Parathyroid adenoma (tissue), 2 donors: ENCODE results near the gene SKIC8.

Source experiments
- H2AFZ ChIP-seq: fragments of 300-600 bp; sonication (generic); one replicate; pipeline ENCODE4 v1.7.0; 2017; ENCODE audit warnings: antibody characterized with exemption, mild to moderate bottlenecking
- H3K27ac ChIP-seq: fragments of 300-600 bp; sonication (generic); one replicate; pipeline ENCODE4 v1.7.0; 2017
- H3K27me3 ChIP-seq: fragments of 300-600 bp; sonication (generic); one replicate; pipeline ENCODE4 v1.7.0; 2017; ENCODE audit warnings: low read length; ENCODE audit not compliant: control insufficient read depth, insufficient read depth
- H3K36me3 ChIP-seq: fragments of 300-600 bp; sonication (generic); one replicate; pipeline ENCODE4 v1.7.0; 2017; ENCODE audit warnings: low read length; ENCODE audit not compliant: control insufficient read depth, insufficient read depth
- H3K4me1 ChIP-seq: fragments of 300-600 bp; sonication (generic); one replicate; pipeline ENCODE4 v1.7.0; 2017; ENCODE audit warnings: control low read depth
- H3K4me2 ChIP-seq: fragments of 300-600 bp; sonication (generic); one replicate; pipeline ENCODE4 v1.7.0; 2017; ENCODE audit warnings: low read length
- H3K4me3 ChIP-seq: fragments of 300-600 bp; sonication (generic); one replicate; pipeline ENCODE4 v1.7.0; 2017; ENCODE audit warnings: low read depth, low read length
- H3K79me2 ChIP-seq: fragments of 300-600 bp; sonication (generic); one replicate; pipeline ENCODE4 v1.7.0; 2017; ENCODE audit warnings: control low read depth
- H3K9ac ChIP-seq: fragments of 300-600 bp; sonication (generic); one replicate; pipeline ENCODE4 v1.7.0; 2017; ENCODE audit warnings: mild to moderate bottlenecking
- H3K9me3 ChIP-seq: fragments of 300-600 bp; sonication (generic); one replicate; pipeline ENCODE4 v1.7.0; 2017; ENCODE audit warnings: low read length; ENCODE audit not compliant: control insufficient read depth
- TF ChIP-seq, protein P1 (sequence below): fragments of 300-600 bp; sonication (generic); IDR thresholded peaks from one replicate; pipeline ENCODE4 v1.7.0; 2017; ENCODE audit warnings: antibody characterized with exemption, mild to moderate bottlenecking
- donor health status: primary hyperparathyroidism.

The SKIC8 gene

DNA sequence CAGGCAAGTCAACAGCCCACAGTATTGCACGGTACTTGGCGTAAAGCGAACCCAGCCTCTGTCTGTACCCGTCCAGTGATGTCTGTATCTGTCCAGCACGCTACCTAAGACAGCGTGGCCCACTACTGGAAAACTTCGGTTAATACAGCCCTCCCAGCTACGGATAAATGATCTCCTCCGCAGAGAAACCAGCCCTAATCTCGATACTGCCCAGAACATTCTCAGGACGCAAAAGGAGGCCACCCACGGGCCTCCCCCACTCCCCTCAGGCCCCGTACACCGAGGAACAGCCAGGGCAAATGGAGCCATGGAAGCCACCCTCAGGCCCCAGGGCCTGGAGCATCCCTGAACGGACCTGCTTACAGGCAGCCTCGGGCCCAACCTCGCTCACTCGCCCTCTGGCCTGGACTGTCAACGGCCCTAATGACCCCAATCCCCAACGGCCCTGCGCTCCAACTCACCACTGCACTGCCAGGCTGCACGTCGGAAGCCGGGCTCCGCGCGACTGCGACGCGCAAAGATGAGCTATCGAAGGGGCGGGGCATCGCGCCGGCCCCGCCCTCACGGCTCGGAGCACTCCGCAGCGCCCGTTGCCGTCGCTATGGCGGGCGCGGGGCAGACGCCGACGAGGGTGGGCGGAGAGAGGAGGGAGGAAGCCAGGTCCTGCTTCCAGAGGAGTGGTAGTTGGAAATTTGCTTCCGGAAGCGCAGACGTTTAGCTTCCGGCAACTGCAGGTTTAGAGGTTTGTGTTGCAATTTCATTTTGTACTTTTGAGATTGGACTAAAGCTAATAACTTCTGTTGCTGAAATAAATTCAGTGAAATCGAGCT is at the start of gene SKIC8:
Gene SKIC8, minus strand, starts transcription at position 509 of the 830 bp plus-strand sequence. CDS start 3,923 bp downstream, outside the sequence.
- Histone ChIP-seq H2AFZ (peak within 1 kb of the TSS; percentile 90), H3K4me1 (no peaks in the 10 kb centered on the region), H3K4me2 (peak within 1 kb of the TSS; percentile 76), H3K27me3 (no peaks in the 10 kb centered on the region), H3K79me2 (no peaks in the 10 kb centered on the region), H3K9me3 (no peaks in the 10 kb centered on the region), H3K36me3 (no peaks in the 10 kb centered on the region), H3K9ac (no peak within 1 kb of the TSS), H3K4me3 (peak within 1 kb of the TSS; percentile 88), H3K27ac (peak within 1 kb of the TSS; percentile 62)
- TF ChIP-seq, protein P1, sequence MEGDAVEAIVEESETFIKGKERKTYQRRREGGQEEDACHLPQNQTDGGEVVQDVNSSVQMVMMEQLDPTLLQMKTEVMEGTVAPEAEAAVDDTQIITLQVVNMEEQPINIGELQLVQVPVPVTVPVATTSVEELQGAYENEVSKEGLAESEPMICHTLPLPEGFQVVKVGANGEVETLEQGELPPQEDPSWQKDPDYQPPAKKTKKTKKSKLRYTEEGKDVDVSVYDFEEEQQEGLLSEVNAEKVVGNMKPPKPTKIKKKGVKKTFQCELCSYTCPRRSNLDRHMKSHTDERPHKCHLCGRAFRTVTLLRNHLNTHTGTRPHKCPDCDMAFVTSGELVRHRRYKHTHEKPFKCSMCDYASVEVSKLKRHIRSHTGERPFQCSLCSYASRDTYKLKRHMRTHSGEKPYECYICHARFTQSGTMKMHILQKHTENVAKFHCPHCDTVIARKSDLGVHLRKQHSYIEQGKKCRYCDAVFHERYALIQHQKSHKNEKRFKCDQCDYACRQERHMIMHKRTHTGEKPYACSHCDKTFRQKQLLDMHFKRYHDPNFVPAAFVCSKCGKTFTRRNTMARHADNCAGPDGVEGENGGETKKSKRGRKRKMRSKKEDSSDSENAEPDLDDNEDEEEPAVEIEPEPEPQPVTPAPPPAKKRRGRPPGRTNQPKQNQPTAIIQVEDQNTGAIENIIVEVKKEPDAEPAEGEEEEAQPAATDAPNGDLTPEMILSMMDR: no peak

DNA sequence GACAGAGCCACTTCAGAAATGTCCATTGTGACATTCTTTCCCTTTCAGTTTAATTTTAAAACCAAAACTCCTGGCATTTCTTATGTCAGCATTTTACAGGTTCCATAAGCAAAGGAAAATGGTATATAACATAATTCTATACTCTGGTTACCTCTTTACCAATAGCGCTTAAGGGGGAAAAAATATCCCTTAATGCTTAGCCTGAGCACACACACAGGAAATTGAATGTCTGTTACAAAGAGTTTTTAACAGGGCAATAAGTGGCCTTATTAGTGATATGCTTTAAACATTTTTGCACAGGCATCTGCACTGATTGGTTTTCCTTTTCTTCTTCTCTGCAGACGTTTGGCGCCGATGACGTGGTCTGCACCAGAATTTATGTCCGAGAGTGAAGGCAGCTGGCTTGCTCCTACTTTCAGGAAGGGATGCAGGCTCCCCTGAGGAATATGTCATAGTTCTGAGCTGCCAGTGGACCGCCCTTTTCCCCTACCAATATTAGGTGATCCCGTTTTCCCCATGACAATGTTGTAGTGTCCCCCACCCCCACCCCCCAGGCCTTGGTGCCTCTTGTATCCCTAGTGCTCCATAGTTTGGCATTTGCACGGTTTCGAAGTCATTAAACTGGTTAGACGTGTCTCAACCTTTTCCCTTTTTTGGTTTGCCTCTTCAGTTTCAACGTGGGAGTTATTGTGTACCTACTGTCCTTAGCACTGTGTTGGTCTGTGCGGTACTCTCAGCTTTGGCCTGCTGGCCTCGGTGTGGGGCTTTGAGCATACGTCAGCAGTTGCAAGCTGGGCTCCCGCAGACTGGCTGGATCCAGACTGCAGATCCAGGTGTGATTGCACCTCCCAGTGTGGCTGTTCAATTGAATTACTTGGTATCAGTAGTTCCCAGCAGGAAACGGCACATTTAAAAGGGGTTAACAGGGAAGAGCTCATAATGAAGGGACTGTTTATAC is 48.5 kb upstream of the SKIC8 start:
- H3K79me2 ChIP-seq: no peaks in the 10 kb centered on the region
- H3K27me3 ChIP-seq: no peaks in the 10 kb centered on the region
- no peak overlapping the region for H3K27ac ChIP-seq
- H3K9ac ChIP-seq: no peak overlapping the region
- H3K4me2 ChIP-seq: no peak overlapping the region
- no peaks in the 10 kb centered on the region for H3K36me3 ChIP-seq
- H3K4me1 ChIP-seq: no peaks in the 10 kb centered on the region
- H3K4me3 ChIP-seq: no peak overlapping the region
- no peaks in the 10 kb centered on the region for H3K9me3 ChIP-seq
- H2AFZ ChIP-seq: no peak overlapping the region
- TF ChIP-seq, protein P1: no peak

DNA sequence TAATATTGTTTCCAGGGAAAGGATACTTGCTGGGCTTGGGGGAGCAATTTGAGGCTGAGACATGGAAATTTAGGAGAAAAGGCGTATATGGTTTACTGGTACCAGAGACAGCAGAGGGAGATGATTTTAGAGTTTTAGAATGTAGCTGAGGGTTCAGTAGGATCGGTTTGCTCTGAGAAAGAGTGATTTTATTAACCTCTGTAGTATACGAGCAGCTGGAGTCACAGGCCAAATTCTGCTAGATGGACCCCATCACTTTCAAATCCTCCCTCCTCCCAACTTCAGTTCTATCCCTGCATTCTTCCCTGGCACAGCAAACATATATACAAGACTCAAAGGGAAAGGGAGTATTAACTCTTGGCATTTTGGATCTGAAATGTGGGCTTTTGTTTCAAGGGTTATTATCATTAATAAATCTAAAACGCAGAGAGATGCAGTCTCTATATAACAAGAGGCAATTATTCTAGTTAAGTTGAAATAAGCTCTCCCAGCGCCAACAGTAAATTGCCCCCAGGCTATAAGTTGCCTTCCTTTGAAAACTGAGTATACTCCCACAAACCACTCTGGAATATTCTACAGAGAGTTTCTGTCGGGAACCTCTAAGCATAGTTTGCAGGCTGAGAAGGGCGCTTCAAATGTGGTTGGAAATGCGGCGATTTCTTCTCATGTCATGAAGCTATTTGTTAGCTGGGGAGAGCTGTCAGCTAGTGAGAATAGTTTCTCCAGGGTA is 46.2 kb upstream of the SKIC8 start:
- H3K9ac ChIP-seq: no peak overlapping the region
- H3K4me3 ChIP-seq: no peak overlapping the region
- no peaks in the 10 kb centered on the region for H3K4me1 ChIP-seq
- H3K9me3 ChIP-seq: no peaks in the 10 kb centered on the region
- no peaks in the 10 kb centered on the region for H3K27me3 ChIP-seq
- H3K79me2 ChIP-seq: no peaks in the 10 kb centered on the region
- TF ChIP-seq, protein P1: no peak
- H3K4me2 ChIP-seq: no peak overlapping the region
- H3K27ac ChIP-seq: no peak overlapping the region
- no peaks in the 10 kb centered on the region for H3K36me3 ChIP-seq
- H2AFZ ChIP-seq: no peak overlapping the region

DNA sequence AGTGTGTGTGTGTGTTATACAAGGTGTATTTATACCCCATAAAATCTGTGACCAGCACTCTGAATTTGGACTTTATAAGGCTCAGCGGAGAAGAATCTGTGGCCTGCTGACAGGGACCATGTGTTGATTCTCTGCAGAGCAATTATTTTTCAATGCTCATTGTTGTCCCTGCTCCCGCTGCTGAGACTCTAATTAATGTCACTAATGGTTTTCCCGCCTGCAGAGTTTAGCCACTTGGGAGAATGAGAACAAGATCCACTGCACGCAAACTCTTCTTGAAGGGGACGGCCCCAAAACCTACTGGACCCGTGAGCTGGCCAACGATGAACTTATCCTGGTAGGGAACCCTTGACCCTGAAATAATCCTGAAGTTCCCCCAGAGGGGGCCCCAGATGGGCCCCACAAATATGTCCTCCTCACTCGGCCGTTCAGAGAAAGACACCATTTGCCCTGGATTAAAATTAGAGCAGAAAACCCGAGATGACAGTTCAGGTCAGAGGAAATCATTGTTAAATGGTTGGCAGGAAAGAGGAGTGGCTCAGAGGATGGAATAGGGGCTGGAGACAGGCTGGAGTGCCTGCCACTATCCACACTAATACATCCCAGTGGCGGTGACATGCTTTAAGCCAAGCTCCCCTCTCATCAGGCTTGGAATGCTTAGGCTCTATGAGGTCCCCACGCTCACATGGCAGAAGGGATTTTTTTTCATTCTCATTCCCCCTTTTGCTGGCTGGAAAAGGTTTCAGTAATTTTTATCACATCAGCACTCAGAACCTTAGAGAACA is 44.1 kb upstream of the SKIC8 start:
- H2AFZ ChIP-seq: no peak overlapping the region
- H3K27ac ChIP-seq: no peak overlapping the region
- H3K4me1 ChIP-seq: no peaks in the 10 kb centered on the region
- H3K4me3 ChIP-seq: no peak overlapping the region
- no peaks in the 10 kb centered on the region for H3K27me3 ChIP-seq
- no peaks in the 10 kb centered on the region for H3K79me2 ChIP-seq
- TF ChIP-seq, protein P1: no peak
- H3K9ac ChIP-seq: no peak overlapping the region
- H3K4me2 ChIP-seq: no peak overlapping the region
- H3K9me3 ChIP-seq: no peaks in the 10 kb centered on the region
- H3K36me3 ChIP-seq: no peaks in the 10 kb centered on the region
